GM23338 (cell line): ENCODE measurements around the gene ATL2.

Experiments used
- EZH2phosphoT487 ChIP-seq: fragments of 200-600 bp; sonication (generic); IDR thresholded peaks from one replicate; pipeline ENCODE4 v1.8.1; 2018; ENCODE audit warnings: antibody characterized with exemption; ENCODE audit not compliant: unreplicated experiment
- TF ChIP-seq, protein P1 (sequence below), 2 experiments: fragments of 200-600 bp in 1 of 2; sonication (generic) in 1 of 2; conservative IDR thresholded peaks; 2 replicates each; pipeline versions ENCODE4 v1.5.1 to v1.6.1; 2016 to 2017; ENCODE audit warnings: antibody characterized with exemption in 2 of 2, low read depth in 2 of 2, mild to moderate bottlenecking in 2 of 2, moderate library complexity in 1 of 2

DNA sequence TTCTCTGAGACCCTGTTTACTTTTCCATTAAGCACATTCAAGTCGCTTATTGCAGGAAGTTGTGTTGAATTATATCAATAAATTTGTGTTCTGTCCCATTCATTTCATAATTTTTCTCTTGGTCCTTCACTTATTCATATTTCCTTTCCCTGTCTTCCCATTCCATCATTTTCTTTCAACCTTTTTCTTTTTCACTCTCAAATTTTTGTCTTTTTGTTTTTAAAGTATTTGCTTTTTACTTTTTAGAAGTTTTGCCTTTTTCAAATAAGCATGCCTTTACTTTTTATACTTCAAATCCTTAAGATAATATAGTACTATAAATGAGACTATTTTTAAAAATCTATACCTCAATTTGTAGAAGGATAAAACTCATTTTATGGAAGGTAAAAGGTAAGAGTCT is 120.5 kb downstream of the ATL2 start:
- no peak for TF ChIP-seq EZH2phosphoT487
- TF ChIP-seq, protein P1, sequence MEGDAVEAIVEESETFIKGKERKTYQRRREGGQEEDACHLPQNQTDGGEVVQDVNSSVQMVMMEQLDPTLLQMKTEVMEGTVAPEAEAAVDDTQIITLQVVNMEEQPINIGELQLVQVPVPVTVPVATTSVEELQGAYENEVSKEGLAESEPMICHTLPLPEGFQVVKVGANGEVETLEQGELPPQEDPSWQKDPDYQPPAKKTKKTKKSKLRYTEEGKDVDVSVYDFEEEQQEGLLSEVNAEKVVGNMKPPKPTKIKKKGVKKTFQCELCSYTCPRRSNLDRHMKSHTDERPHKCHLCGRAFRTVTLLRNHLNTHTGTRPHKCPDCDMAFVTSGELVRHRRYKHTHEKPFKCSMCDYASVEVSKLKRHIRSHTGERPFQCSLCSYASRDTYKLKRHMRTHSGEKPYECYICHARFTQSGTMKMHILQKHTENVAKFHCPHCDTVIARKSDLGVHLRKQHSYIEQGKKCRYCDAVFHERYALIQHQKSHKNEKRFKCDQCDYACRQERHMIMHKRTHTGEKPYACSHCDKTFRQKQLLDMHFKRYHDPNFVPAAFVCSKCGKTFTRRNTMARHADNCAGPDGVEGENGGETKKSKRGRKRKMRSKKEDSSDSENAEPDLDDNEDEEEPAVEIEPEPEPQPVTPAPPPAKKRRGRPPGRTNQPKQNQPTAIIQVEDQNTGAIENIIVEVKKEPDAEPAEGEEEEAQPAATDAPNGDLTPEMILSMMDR (conservative IDR thresholded peaks at IDR 0.05; ENCODE audit: low read depth in 2 of 2), result no peak
